GM19452 (cell line): ENCODE data around the gene CARD11.
A peak's percentile ranks its signal among the peaks of the same experiment; 100 is the strongest.
"Not testable (repeated sequence)": the region's sequence is repeated elsewhere in the genome, so short reads cannot be mapped to it uniquely, and the experiment has no call there.

ENCODE experiments used
- ATAC-seq: cut with Tn5 transposase; IDR thresholded peaks from one replicate; pipeline ENCODE4 v1.9.1; 2021; ENCODE audit not compliant: unreplicated experiment

CARD11 gene

GRCh38 chr7:3065724-3066143, 22.1 kb upstream of the CARD11 start:
- peak; percentile 43 for ATAC-seq

DNA sequence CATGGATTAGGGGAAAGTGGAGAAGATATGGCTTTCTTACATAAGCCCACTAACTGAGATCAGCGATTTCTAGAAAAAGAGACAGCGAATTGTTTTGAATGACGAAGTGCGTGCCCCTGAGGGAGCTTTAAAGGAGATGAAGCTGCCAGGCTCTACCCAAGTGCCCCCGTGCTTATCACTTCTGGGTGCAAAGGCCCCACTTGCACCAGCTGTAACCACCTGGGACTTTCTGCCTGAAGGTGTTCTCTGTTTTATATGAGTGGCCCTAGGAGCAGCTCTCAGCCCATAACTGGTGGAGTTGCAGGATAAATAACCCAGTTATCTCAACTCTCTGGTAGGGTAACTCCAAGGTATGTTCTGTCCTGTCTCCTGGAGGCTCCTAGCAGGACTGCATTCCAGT, 20.4 kb upstream of the CARD11 start:
- no peak for ATAC-seq

DNA sequence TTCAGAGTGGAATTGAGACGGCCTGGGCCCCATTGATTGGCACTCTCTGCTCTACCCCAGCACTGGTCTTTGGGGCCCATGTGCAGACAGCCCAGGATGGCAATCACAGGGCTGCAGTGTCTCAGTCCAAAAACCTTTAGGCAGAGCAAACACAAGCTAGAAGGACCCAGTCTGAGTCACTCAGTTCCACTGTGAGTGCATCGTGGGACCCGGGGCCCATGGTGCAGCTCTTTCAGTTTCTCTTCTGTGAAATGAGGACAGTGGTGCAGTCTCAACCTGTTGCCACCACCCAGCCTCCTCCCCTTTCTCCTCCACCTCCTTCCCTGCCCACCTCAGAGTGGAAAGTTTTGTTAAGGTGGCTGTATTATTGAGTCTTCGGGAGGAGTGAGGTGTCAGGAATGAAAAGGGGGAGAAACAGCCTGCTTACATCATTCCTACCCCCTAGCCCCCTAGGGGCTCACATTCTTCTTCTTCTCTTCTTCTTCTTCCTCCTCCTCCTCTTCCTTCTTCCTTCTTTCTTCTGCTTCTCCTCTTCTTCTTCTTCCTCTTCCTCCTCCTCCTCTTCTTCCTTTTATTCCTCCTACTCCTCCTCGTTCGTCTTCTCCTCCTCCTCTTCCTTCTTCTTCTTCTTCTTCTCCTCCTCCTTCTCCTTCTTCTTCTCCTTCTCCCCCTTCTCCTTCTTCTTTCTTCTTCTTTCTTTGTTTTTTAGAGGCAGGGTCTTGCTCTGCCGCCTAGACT, 19.5 kb upstream of the CARD11 start:
- ATAC-seq = peak; percentile 87

DNA sequence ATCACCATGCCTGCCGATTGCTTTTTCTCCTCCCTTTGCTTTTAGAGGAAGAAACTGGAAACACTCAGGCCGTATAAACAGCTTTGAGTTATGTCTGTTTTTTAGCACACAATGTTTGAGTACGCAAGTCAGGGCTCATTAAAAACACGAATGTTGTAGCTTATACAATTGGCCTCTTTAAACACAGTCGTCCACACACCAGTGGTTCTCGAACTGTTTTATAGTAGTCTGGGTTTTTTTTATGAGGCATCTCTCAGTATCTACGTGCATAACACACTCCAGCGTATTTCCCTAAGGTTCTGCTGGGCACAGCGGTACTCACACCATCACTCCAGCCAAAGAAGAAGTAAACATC, 13.4 kb upstream of the CARD11 start:
- no peak for ATAC-seq

- ATAC-seq = no peak
These were observed 12.8 kb upstream of the CARD11 start for GRCh38 chr7:3056234-3057065.

DNA sequence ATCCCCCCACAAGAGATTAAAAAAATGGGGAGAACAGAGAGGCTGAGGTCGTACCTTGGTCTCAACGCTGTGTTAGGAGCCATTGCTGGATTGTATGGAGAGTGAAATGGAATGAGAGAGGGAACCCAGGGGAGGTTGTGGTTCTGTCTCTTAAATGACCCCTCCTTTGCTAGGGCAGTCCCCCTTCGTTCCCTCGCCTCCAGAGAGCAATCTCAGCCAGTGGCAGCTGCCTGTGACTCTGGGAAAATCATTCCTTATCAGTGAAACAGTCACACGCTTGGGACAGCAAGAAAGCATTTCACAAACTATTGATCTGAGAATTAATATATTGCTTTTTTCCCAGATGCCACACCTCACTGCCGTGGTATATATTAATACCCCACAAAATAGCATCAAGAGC, 12.0 kb upstream of the CARD11 start:
- ATAC-seq = no peak

DNA sequence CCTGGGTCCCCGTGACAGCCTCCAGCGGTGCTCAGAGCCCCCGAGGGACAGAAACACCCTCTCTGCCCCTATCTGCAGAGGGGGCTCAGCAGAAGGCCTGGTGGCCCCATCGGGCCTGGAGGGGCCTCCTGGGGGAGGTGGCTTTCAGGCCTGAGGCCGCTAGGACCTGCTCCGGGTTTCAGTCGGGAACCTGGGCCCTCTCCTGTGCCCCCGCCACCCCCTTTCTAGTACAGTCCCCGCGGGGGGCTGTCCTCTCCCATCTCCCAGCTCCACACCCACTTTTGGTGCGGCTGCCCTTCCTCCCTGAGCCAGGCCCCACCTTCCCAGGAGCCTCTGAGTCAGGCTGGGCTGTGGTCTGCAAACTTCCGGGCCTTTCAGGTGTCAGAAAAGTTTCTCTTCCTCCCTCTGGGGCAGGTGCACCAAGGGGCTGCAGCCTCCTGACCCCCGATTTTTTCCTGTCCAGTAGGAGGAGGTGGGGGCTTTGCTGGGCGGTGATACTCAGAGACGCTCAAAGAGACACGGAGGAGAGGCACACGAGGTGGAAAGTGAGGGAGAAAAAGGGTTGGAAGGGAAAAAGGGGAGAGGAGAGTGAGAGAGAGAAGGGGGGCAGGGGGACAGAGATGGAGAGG, 692 bp downstream of the CARD11 start:
- ATAC-seq = peak; percentile 78

DNA sequence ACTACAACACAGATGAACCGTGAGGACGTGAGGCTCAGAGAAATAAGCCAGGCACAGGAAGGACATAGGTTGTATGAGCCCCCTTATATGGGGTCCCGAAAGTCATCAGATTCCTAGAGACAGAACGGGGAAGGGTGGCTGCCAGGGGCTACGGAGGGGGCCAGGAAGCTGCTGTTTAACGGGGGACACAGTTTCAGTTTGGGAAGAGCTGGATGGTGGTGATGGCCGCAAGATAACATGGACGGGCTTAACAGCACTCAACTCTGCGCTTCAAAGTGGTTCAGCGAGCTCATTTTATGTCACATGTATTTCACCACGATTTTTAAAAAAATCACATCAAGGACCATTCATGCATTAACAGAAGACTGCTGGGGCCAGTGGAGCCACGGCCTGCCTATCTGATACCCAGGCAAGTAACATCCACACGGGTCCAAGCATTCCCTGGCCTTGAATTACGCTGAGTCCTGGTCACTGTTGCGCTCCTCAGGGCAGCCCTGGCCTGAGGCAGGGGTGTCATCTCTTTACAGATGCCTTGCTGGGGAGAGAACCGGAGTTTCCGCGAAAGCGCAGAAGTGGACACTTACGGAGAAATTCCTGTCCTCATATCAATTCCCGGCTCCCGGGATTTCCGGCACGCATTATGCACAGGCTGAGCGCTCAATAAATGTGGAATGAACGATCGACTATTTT, 1.5 kb downstream of the CARD11 start:
- no peak for ATAC-seq

DNA sequence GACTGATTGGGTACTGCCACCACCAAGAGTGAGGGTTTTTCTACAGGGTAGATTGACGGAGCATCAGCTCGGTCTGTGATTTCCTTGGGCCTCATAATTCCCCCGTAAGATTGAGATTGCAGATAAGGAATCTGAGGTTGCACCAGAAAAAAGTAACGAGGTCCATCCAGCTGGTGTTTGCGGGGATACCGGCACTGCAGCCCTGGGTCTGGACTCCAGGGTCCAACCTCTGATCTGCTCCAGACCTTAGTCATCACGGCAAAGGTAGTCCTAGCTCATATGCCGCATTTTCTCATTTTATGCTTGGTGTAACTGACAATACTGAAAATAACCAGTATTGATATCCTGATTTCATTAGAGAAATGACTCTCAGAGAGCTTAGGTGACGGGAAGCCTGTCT, 3.9 kb downstream of the CARD11 start:
- no peak for ATAC-seq

GRCh38 chr7:3038011-3038410, 5.7 kb downstream of the CARD11 start:
- ATAC-seq = not testable (repeated sequence)

DNA sequence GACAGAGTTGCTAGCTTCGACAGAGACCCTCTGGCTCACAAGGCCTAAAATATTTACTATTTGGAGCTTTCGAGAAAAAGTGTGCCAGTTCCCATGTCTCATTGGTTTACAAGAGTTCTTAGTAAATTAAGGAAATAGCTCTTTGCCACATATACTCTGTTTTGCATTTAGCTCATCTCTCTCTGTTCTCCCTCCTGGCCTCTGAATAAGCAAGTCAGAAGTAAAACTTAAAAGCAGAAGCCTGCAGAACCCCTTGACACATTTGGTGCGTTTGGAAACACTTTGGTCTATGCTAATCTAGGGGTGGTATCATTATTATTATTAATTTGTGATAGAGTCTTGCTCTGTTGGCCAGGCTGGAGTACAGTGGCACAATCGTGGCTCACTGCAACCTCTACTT, 6.4 kb downstream of the CARD11 start:
- no peak for ATAC-seq

- no peak for ATAC-seq
These were observed 9.0 kb downstream of the CARD11 start for GRCh38 chr7:3034591-3035150.

- no peak for ATAC-seq
These were observed 10.1 kb downstream of the CARD11 start for GRCh38 chr7:3033581-3033980.

DNA sequence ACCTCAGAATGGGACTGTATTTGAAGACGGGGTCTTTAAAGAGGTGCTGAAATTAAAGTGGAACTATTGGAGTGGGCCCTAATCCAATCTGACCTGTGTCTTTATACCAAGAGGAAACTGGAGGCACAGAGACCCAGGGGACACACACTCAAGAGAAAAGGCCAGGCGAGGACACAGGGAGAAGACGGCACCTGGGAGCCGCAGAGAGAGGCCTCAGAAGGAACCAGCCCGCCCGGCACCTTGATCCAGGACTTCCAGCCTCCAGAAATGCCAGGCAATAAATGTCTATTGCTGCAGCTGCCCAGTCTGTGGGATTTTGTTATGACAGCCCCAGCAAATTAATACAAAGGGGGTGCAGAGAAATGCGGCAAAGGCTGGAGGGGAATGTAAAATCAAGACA, 10.5 kb downstream of the CARD11 start:
- no peak for ATAC-seq

DNA sequence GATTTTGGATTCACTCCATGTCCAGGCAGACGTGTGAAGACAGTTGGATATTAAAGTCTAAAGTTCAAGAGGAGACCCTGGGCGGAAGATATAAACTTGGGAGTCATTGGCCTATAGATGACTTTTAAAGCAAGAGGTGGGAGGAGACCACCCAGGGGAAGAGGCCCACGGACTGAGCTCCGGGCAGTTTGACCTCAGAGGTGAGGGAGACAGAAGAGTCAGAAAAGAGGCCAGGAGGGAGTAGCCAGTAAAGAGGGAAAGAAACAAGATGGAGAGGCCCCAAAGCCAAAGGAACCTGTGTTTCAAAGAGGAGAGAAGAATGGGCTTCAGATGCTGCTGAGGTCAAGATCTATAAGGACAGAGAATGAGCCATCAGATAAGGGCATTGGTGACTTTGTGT, 11.4 kb downstream of the CARD11 start:
- no peak for ATAC-seq

DNA sequence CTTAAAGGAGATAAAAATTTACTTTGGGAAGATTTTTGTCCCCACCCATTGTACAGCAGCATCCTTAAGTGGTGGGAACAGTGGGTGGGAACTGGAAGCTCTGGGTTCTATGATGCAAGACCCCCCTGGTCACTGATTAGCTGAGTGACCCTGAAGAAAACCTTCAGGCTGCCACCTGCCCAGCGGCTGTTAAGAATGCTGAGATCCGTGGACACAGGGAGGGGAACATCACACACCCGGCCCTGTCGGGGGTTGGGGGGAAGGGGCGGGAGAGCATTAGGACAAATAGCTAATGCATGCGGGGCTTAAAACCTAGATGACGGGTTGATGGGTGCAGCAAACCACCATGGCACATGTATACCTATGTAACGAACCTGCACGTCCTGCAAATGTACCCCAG, 14.5 kb downstream of the CARD11 start:
- ATAC-seq = no peak

- no peak for ATAC-seq
These were observed 14.9 kb downstream of the CARD11 start for GRCh38 chr7:3028758-3029093.

DNA sequence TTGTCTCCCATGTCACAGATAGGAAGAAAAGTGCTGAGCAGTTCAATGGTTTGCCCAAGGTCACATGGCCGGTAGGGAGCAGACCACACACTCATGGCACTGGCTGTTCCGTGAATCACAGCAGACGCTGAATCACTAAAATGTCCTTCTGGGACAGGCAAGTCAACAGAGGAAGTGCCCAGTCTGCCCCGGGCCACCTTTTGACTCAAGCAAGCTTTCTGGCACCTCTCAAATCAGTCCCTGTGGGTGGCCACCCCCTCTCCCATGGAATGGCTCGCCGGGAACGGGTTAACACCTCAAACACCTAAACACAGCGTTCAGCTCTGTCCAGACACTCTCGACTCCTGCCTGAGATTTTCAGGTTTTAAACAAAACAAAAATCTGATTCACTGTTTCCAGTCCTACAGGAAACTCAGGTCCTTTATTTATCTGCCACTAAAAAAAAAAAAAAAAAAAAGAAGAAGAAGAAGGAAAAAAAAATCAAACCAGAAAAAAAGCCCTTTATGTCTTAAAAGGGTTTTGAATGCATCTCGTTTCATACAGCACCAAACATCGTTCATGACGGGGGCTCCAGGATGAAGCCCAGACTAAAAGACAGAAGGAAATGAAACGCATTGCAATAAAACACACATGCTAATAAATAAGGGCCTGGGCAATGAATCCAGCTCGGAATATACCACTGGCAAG, 15.5 kb downstream of the CARD11 start:
- ATAC-seq = no peak

GRCh38 chr7:3027005-3027845, 16.4 kb downstream of the CARD11 start:
- no peak for ATAC-seq

- no peak for ATAC-seq
These were observed 18.1 kb downstream of the CARD11 start for GRCh38 chr7:3025616-3026015.
